Measurements from ENCODE around the gene ARHGAP6. TPM values are rescaled to one million over a fixed set of nuclear protein-coding genes. Genes with fewer than 3 reads are reported as not detected.

ARHGAP6 gene
- total RNA-seq, 1 donor, result 5.4 TPM

DNA sequence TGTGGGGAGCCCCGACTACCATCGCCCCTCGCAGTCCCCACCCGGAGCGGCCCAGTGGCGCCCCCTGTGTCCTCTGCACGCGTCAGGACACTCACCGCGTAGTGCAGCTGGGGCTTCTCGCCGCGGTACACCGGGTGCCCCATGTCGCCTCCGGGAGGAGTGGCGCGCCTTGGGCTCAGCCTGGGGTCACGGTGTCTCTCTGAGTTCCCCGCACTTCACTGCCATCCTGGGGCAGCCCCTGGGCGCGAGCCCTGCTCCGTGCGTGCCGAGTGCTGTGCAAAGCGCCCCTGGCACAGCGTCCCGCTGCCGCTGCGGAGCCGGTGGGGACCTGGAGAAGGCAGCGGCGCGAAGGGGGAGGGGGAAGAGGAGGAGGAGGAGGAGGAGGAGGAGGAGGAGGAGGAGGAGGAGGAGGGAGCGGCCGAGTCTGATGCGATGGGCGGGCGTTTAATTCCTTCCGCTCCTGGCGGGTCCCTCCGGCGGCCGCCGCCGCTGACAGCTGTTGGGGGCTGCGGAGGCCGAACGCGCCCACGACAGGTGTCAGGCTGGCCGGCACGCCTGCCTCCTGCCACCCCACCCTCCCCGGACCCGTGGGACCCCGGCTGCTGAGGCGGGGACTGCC is 238.2 kb downstream of the ARHGAP6 start:
- H3K4me3 ChIP-seq (ENCODE audit: low read length), result no peak overlapping the region

DNA sequence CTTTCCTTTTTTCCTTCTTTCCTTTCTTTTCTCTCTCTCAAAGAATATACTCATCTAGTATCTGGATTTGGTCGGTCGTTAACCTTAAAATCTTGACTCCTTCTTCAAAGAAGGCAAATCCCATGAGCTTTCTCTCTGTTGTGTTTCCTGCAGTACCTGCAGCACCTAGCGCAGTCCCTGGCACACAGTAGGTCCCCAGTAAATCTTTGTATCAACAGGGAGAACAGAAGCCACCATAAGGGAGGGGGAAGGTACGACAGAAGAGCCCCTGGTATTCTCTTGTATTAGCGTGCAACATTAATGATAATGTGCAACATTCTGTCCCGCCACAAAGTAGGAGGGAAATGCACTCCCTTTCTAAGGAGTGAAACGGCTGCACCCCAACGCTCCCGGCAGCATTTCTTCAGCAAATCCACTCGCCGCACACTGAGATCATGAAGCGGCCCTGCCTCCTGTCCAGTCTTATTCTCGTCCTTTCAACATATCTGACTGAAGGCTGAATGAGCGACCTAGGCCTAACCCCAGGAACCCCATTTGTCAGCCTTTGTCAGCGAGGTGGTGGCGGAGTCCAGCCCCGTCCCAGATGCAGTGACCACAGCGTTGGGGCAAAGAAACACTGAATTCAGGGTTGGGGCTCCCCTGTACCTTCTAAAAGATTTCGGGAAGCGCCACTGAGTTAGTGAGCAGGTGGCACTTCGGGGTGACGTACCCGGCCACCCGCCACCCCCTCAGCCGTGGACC is 238.8 kb downstream of the ARHGAP6 start:
- Histone ChIP-seq H3K4me1 (ENCODE audit: insufficient read depth, low read length) (no peaks in the 10 kb centered on the region), H3K4me3 (ENCODE audit: low read length) (no peak overlapping the region), H3K9me3 (ENCODE audit: low read depth, low read length) (no peaks in the 10 kb centered on the region)

More for the DNA sequence above, 238.2 kb downstream of the ARHGAP6 start:
- Histone ChIP-seq H3K9me3 (ENCODE audit: low read depth, low read length) (no peaks in the 10 kb centered on the region), H3K4me1 (ENCODE audit: insufficient read depth, low read length) (no peaks in the 10 kb centered on the region), H3K27me3 (ENCODE audit: insufficient read depth, low read length) (peaks cover 2% of the 10 kb centered on the region)

DNA sequence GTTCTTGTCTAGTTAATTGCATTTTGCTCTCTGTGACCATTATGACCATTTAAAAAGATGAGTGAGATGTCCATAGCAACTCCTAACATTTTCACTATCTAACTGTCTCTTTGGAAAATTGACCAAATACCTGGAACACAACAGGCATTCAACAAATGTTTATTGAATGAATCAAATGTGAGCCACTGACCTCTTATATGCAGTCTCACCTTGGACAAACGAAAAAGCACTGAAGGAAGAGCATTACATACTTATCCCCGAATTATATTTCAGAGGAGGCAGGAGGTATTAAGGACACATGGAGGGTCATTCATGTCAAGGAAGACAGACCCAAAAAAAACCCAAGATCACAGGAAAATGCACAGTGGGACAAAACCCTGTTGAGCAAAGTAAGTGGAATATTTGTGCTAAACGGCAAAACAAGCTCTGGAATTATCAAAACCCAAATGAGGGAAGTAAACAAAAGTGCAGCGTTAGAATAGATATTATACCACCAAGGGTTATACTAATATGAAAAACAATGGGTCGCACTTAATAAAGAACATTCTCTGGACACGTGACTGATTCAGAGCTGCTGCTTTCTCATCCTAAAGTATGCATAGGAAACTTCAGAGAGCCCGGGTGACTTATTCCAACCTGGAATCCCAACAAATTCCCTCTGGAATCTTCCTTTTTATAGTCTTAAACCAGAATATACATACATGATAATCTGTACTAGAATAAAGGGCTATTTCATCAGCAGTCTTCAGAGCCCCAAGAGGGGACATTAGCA is 240.6 kb downstream of the ARHGAP6 start:
- no peaks in the 10 kb centered on the region for H3K9me3 ChIP-seq (ENCODE audit: low read depth, low read length)

More for the DNA sequence above, 238.8 kb downstream of the ARHGAP6 start:
- H3K27me3 ChIP-seq (ENCODE audit: insufficient read depth, low read length), result peaks cover 2% of the 10 kb centered on the region

DNA sequence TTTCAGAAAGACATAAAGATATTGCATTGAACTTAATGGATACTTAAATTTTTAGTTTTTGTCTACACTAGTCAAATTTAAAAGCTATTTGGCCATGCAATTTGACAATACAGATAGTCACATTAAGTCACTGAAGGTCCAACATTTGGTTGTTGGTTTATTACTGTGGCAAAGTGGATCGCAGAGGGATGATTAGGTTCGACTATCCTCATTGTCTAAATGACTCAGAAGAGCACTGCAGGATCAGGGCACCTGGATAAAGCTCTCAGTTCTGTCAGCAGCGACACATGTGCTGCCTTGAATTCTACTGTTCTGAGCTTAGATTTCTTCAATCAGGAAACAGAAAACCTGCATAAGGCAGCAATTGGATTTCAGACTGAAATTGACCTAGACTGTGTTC is 241.8 kb downstream of the ARHGAP6 start:
- Histone ChIP-seq H3K27me3 (ENCODE audit: insufficient read depth, low read length) (peaks cover 2% of the 10 kb centered on the region), H3K4me3 (ENCODE audit: low read length) (no peak overlapping the region), H3K4me1 (ENCODE audit: insufficient read depth, low read length) (no peaks in the 10 kb centered on the region), H3K9me3 (ENCODE audit: low read depth, low read length) (no peaks in the 10 kb centered on the region)

More for the DNA sequence above, 240.6 kb downstream of the ARHGAP6 start:
- Histone ChIP-seq H3K4me3 (ENCODE audit: low read length) (no peak overlapping the region), H3K27me3 (ENCODE audit: insufficient read depth, low read length) (peaks cover 2% of the 10 kb centered on the region), H3K4me1 (ENCODE audit: insufficient read depth, low read length) (no peaks in the 10 kb centered on the region)

DNA sequence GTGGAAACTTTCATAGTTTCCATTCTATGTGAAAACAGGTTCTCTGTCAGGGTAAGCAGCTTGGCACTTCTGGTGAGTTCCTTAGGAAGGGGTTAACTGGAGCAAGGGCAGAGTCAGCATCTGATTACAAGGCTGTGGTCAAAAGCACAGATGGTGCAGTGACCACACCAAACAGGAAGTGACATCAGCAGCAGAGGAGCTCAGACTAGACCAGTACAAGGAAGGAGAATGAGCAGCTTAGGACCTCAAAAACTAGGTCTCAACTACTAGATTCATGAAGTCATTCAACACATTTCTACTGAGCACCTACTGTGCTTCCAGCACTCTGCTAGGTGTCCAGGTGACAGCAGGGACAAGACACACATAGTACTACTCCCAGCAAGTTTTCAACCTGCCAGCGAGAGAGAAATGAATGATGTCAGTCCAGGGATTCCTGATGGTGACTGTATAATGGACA is 242.3 kb downstream of the ARHGAP6 start:
- H3K9me3 ChIP-seq (ENCODE audit: low read depth, low read length), result no peaks in the 10 kb centered on the region

DNA sequence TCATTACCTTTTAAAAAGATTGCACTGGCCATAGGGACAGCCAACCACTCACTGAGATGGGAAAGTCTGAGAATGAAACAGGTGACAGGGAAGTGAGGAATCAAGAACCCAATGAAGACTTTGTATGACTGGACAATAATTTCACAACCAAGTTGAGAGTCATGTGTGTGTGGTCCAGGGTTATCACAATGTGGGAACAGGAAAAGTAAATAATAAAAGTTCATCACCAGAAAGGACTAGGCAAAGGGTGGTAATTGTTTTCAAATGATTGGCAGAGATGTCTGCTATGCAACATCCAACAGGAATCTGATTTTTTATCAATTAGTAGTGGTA is 243.2 kb downstream of the ARHGAP6 start:
- no peaks in the 10 kb centered on the region for H3K4me1 ChIP-seq (ENCODE audit: insufficient read depth, low read length)
- H3K4me3 ChIP-seq (ENCODE audit: low read length), result no peak overlapping the region
- no peaks in the 10 kb centered on the region for H3K9me3 ChIP-seq (ENCODE audit: low read depth, low read length)
- peaks cover 2% of the 10 kb centered on the region for H3K27me3 ChIP-seq (ENCODE audit: insufficient read depth, low read length)

More for the DNA sequence above, 242.3 kb downstream of the ARHGAP6 start:
- Histone ChIP-seq H3K4me3 (ENCODE audit: low read length) (no peak overlapping the region), H3K27me3 (ENCODE audit: insufficient read depth, low read length) (peaks cover 2% of the 10 kb centered on the region), H3K4me1 (ENCODE audit: insufficient read depth, low read length) (no peaks in the 10 kb centered on the region)

DNA sequence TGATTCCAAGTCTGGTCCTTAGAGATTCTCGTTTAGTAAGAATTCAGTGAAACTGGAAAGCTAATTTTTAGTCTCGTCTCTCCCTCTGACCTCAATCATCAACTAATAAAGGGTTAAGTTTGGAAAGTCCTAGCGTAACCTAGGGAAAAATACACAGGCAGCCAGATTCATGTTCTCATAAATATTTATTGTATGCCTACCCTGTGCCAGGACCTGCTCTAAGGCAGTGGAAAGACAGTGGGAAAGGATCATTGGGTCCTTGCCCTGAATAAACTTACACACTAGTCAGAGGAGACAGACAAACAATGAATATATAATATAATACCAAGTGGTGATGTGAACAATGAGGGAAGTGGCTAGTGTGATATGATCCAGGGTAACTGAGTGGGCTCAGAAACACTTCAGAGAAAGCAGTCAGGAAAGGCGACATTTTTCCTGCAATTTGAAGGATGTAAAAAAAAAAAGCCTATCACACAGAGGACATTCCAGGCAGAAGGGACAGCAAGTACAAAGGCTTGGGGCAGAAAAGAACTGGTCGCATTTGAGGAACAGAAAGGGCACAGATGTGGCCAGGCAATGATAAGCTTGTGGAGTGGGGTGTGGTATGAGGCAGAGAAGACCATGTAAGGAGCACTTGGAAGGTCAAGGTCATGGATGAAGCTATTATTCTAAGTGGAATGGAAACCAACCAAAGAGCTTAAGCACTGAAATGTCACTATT is 243.8 kb downstream of the ARHGAP6 start:
- Histone ChIP-seq H3K9me3 (ENCODE audit: low read depth, low read length) (no peaks in the 10 kb centered on the region), H3K27me3 (ENCODE audit: insufficient read depth, low read length) (peaks cover 2% of the 10 kb centered on the region), H3K4me1 (ENCODE audit: insufficient read depth, low read length) (no peaks in the 10 kb centered on the region), H3K4me3 (ENCODE audit: low read length) (no peak overlapping the region)

DNA sequence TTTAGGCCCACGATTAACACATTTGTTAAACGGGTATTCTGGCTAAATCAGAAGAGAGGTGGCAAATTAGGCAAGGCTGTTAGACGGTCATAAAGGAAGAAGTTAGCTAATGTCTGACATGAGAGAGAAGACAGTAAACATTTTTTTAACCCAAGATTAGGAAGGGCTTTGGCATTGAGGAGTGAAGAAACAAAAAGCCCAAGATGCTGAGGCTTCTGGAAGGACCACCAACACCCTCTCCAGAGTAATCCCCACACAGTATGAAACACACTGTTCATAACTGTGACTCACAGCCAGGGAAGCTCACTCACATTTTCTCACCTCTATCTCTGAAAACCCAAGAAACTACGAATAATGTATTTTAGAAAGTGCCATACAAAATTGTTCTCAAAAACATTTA is 244.9 kb downstream of the ARHGAP6 start:
- H3K4me1 ChIP-seq (ENCODE audit: insufficient read depth, low read length), result no peaks in the 10 kb centered on the region
- H3K9me3 ChIP-seq (ENCODE audit: low read depth, low read length), result no peaks in the 10 kb centered on the region
- no peaks in the 10 kb centered on the region for H3K27me3 ChIP-seq (ENCODE audit: insufficient read depth, low read length)
- H3K4me3 ChIP-seq (ENCODE audit: low read length), result no peak overlapping the region

DNA sequence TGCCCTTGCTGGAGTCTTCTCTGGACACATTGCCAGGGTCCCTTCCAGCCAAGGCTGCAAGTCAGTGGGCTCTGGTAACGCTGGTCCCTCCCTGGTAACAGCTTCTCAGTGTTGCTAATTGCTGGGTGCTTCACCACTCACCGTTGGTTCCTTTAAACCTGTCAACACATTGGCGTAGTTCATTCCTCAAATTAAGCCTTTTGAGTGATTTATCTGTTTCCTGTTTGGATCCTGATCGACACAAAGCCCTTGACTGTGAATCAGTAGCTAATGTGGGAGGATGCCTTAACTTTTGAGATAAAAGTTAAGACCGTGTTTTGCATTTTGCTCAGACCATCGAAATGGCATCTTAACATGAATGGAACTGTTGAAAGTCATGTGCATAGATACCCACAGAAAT is 246.6 kb downstream of the ARHGAP6 start:
- H3K27me3 ChIP-seq (ENCODE audit: insufficient read depth, low read length), result no peaks in the 10 kb centered on the region
- H3K4me3 ChIP-seq (ENCODE audit: low read length), result no peak overlapping the region
- no peaks in the 10 kb centered on the region for H3K4me1 ChIP-seq (ENCODE audit: insufficient read depth, low read length)
- no peaks in the 10 kb centered on the region for H3K9me3 ChIP-seq (ENCODE audit: low read depth, low read length)

DNA sequence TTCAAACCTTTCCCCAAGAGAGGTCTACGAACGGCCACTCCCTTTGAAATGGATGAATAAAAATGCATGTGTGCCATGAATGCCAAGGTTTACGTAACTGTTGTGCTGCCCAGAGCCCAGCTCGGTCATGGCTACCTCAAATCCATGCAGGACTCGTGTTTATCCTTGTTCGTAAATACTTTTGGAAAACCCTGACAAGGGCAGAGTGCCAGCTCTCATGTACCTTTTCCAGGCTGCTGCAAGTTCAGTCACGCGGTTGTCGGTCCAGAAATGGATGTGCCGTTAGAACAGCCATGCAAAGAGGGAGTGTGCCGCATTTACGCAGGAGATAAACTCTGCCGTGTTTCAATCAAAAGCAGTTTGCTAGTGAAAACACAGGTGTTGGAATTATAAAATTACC is 249.1 kb downstream of the ARHGAP6 start:
- Histone ChIP-seq H3K4me3 (ENCODE audit: low read length) (no peak overlapping the region), H3K27me3 (ENCODE audit: insufficient read depth, low read length) (no peaks in the 10 kb centered on the region), H3K4me1 (ENCODE audit: insufficient read depth, low read length) (no peaks in the 10 kb centered on the region), H3K9me3 (ENCODE audit: low read depth, low read length) (no peaks in the 10 kb centered on the region)

DNA sequence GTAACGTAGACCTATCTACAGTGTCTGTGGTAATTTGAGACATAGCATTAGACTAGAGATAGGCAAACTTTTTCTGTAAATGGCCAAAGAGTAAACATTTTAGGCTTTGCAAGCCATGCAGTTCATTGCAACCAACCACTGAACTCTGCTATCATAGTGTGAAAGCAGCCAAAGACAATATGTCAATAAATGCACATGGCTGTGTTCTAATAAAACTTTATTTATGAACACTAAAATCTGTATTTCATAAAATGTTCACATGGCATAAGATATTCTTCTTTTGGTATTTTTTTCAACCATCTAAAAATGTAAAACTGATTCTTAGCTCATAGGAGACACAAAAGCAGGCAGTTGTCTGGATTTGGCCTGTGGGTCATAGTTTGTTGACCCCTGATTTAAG is 251.6 kb downstream of the ARHGAP6 start:
- H3K27me3 ChIP-seq (ENCODE audit: insufficient read depth, low read length), result no peaks in the 10 kb centered on the region
- no peaks in the 10 kb centered on the region for H3K4me1 ChIP-seq (ENCODE audit: insufficient read depth, low read length)
- H3K9me3 ChIP-seq (ENCODE audit: low read depth, low read length), result no peaks in the 10 kb centered on the region
- no peak overlapping the region for H3K4me3 ChIP-seq (ENCODE audit: low read length)

DNA sequence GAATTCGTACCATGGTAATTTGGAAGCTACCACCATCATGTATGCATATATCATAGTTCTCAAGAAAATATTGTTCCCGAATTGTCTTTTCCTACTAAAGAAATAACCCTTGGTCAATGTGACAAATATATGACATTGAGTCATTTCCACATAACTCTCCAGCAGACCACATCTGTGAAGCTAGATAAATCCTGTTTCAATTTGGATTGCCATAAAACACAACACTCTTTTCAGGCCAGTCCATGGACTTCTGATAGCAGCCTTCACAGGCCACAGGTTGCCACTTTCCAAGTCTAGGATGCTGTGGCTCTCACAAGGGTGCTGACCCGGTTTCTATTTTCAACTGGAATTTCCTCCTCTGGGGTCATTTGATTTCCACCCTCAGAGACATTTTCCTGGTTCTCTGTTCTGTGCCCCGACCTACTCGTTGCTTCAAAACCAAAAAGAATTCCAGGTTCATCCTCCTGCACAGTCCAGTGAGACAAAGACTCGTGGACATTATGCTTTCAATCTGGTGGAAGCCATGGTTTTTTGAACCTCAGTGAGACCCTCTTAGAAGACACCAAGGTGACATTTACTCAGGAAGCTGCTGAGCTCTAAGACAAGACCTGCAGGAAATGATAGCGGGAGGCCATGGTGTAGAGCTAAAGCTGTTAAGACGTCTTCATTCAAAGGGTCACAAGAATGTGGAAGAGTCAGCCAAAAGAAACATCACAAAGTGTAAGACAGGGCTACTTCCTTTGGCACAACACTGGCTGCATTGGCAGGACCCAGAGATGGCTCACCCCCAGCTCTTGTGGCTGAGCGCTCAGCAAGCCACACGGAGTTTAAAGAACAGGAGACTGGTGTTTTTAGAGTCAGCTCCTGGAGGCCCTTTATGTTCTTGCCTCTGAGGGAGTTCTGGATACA is 252.8 kb downstream of the ARHGAP6 start:
- H3K4me3 ChIP-seq (ENCODE audit: low read length), result no peak overlapping the region
- no peaks in the 10 kb centered on the region for H3K4me1 ChIP-seq (ENCODE audit: insufficient read depth, low read length)
- no peaks in the 10 kb centered on the region for H3K9me3 ChIP-seq (ENCODE audit: low read depth, low read length)
- H3K27me3 ChIP-seq (ENCODE audit: insufficient read depth, low read length), result no peaks in the 10 kb centered on the region

DNA sequence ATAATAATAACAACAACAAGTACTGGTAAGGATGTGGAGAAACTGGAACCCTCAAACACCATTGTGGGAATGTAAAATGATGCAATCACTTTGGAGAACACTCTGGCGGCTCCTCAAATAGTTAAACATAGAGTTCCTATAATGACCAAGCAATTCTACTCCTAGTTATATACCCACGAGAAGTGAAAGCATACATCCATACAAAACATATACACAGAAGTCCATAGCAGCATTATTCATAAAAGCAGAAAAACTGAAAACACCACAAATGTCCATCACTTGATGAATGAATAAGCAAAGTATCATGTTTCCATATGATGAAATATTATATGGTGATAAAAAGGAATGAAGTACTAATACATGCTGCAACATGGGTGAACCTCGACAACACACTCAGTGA is 255.8 kb downstream of the ARHGAP6 start:
- Histone ChIP-seq H3K27me3 (ENCODE audit: insufficient read depth, low read length) (no peaks in the 10 kb centered on the region), H3K9me3 (ENCODE audit: low read depth, low read length) (no peaks in the 10 kb centered on the region), H3K4me3 (ENCODE audit: low read length) (no peak overlapping the region), H3K4me1 (ENCODE audit: insufficient read depth, low read length) (no peaks in the 10 kb centered on the region)

DNA sequence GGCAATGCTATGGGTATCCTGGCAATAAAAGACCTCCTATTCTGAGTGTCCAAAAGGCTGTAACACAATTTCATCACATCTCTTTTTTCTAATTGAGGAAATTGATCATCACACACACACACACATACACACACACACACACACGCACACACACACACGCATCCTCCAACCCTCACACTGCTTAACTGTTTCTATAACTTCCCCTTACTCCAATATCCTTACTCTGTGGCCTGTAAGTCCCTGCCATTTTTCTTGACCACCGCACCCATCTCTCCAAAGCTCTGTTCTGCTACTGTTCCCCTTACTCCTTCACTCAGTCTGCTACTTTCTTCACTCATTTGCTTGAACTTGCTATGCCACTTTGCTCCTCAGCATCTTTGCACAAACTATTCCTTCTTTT is 256.9 kb downstream of the ARHGAP6 start:
- Histone ChIP-seq H3K27me3 (ENCODE audit: insufficient read depth, low read length) (no peaks in the 10 kb centered on the region), H3K4me3 (ENCODE audit: low read length) (no peak overlapping the region), H3K4me1 (ENCODE audit: insufficient read depth, low read length) (no peaks in the 10 kb centered on the region), H3K9me3 (ENCODE audit: low read depth, low read length) (no peaks in the 10 kb centered on the region)

All from mononuclear cell (primary cell).